ENCODE measurements around the gene LMLN. TPM values are rescaled to one million over a fixed set of nuclear protein-coding genes. Genes with fewer than 3 reads are reported as not detected.

Gene LMLN
- total and polyA plus RNA-seq, 4 experiments from 2014 or later, result 1.9 to 6.5 (median 4.4) TPM

- no peak overlapping the region for H3K4me3 Mint-ChIP-seq
- intact Hi-C loops (cut with micrococcal nuclease), result no loop called here
- Histone ChIP-seq H3K36me3 (ENCODE audit: insufficient read depth, low read length) (no peaks in the 10 kb centered on the region), H3K4me3 (ENCODE audit: low read length in 2 of 2) (no peak overlapping the region), H3K4me1 (ENCODE audit: insufficient read depth, low read length) (no peaks in the 10 kb centered on the region), H3K27ac (ENCODE audit: low read depth, low read length) (no peak overlapping the region), H3K9me3 (ENCODE audit: control insufficient read depth in 1 of 2, low read length in 2 of 2) (no peaks in the 10 kb centered on the region), H3K27me3 (ENCODE audit: insufficient read depth, low read length) (no peaks in the 10 kb centered on the region)
- H3K9me3 Mint-ChIP-seq, result no peaks in the 10 kb centered on the region
- CTCF ChIA-PET (ENCODE audit: partially characterized antibody), result no interaction called here
- H3K27ac Mint-ChIP-seq, result no peak overlapping the region
- H3K4me1 Mint-ChIP-seq, result no peaks in the 10 kb centered on the region
- no peak for DNase-seq
- no peaks in the 10 kb centered on the region for H3K27me3 Mint-ChIP-seq
- POLR2A ChIA-PET (ENCODE audit: partially characterized antibody), result no interaction called here
- H3K36me3 Mint-ChIP-seq, result peaks cover 19 to 20% of the 10 kb centered on the region in 2 donors
These were observed 36.8 kb downstream of the LMLN start for GRCh38 chr3:197996855-197997254.

- POLR2A ChIA-PET (ENCODE audit: partially characterized antibody), result no interaction called here
- H3K27me3 Mint-ChIP-seq, result no peaks in the 10 kb centered on the region
- no peak for DNase-seq
- no peaks in the 10 kb centered on the region for H3K27me3 ChIP-seq (ENCODE audit: insufficient read depth, low read length)
- no peak overlapping the region for H3K4me3 ChIP-seq (ENCODE audit: low read length in 2 of 2)
- no peaks in the 10 kb centered on the region for H3K4me1 ChIP-seq (ENCODE audit: insufficient read depth, low read length)
- no peaks in the 10 kb centered on the region for H3K9me3 Mint-ChIP-seq
- intact Hi-C loops (cut with micrococcal nuclease), result no loop called here
- H3K27ac ChIP-seq (ENCODE audit: low read depth, low read length), result no peak overlapping the region
- H3K9me3 ChIP-seq (ENCODE audit: control insufficient read depth in 1 of 2, low read length in 2 of 2), result no peaks in the 10 kb centered on the region
- no peaks in the 10 kb centered on the region for H3K4me1 Mint-ChIP-seq
- H3K4me3 Mint-ChIP-seq, result no peak overlapping the region
- no peak overlapping the region for H3K27ac Mint-ChIP-seq
- peaks cover 8 to 17% of the 10 kb centered on the region in 2 donors for H3K36me3 Mint-ChIP-seq
- CTCF ChIA-PET (ENCODE audit: partially characterized antibody), result no interaction called here
- H3K36me3 ChIP-seq (ENCODE audit: insufficient read depth, low read length), result no peaks in the 10 kb centered on the region
These were observed 37.9 kb downstream of the LMLN start for GRCh38 chr3:197997936-197998335.

- no peaks in the 10 kb centered on the region for H3K4me1 Mint-ChIP-seq
- Histone ChIP-seq H3K27ac (ENCODE audit: low read depth, low read length) (no peak overlapping the region), H3K27me3 (ENCODE audit: insufficient read depth, low read length) (no peaks in the 10 kb centered on the region), H3K9me3 (ENCODE audit: control insufficient read depth in 1 of 2, low read length in 2 of 2) (no peaks in the 10 kb centered on the region), H3K36me3 (ENCODE audit: insufficient read depth, low read length) (no peaks in the 10 kb centered on the region), H3K4me1 (ENCODE audit: insufficient read depth, low read length) (no peaks in the 10 kb centered on the region), H3K4me3 (ENCODE audit: low read length in 2 of 2) (no peak overlapping the region)
- peaks cover 3 to 16% of the 10 kb centered on the region in 2 donors for H3K36me3 Mint-ChIP-seq
- no peak overlapping the region for H3K4me3 Mint-ChIP-seq
- H3K27me3 Mint-ChIP-seq, result no peaks in the 10 kb centered on the region
- intact Hi-C loops (cut with micrococcal nuclease), result no loop called here
- no peak overlapping the region for H3K27ac Mint-ChIP-seq
- POLR2A ChIA-PET (ENCODE audit: partially characterized antibody), result no interaction called here
- DNase-seq, result no peak
- peaks cover 0 to 4% (median 0%) of the 10 kb centered on the region in 8 donors for H3K9me3 Mint-ChIP-seq
- CTCF ChIA-PET (ENCODE audit: partially characterized antibody), result no interaction called here
These were observed 57.1 kb downstream of the LMLN start for GRCh38 chr3:198017090-198017489.

- CTCF ChIA-PET (ENCODE audit: partially characterized antibody), result no interaction called here
- POLR2A ChIA-PET (ENCODE audit: partially characterized antibody), result no interaction called here
- H3K27me3 Mint-ChIP-seq, result no peaks in the 10 kb centered on the region
These were observed 58.4 kb downstream of the LMLN start for GRCh38 chr3:198018416-198018815.

GRCh38 chr3:198019115-198019514 is 59.1 kb downstream of the LMLN start:
- H3K36me3 ChIP-seq (ENCODE audit: insufficient read depth, low read length), result no peaks in the 10 kb centered on the region
- Mint-ChIP-seq H3K4me1 (no peaks in the 10 kb centered on the region), H3K4me3 (no peak overlapping the region), H3K27ac (no peak overlapping the region), H3K9me3 (no peaks in the 10 kb centered on the region), H3K27me3 (no peaks in the 10 kb centered on the region), H3K36me3 (peaks cover 6 to 20% of the 10 kb centered on the region in 2 donors)
- no peaks in the 10 kb centered on the region for H3K4me1 ChIP-seq (ENCODE audit: insufficient read depth, low read length)
- H3K9me3 ChIP-seq (ENCODE audit: control insufficient read depth in 1 of 2, low read length in 2 of 2), result no peaks in the 10 kb centered on the region
- no peak for DNase-seq
- H3K27me3 ChIP-seq (ENCODE audit: insufficient read depth, low read length), result no peaks in the 10 kb centered on the region
- H3K4me3 ChIP-seq (ENCODE audit: low read length in 2 of 2), result no peak overlapping the region
- ChIA-PET CTCF (ENCODE audit: partially characterized antibody) (no interaction called here), POLR2A (ENCODE audit: partially characterized antibody) (no interaction called here)
- H3K27ac ChIP-seq (ENCODE audit: low read depth, low read length), result no peak overlapping the region
- intact Hi-C loops (cut with micrococcal nuclease), result no loop called here

More at GRCh38 chr3:198018416-198018815, 58.4 kb downstream of the LMLN start:
- intact Hi-C loops (cut with micrococcal nuclease), result no loop called here
- H3K27me3 ChIP-seq (ENCODE audit: insufficient read depth, low read length), result no peaks in the 10 kb centered on the region
- H3K4me1 ChIP-seq (ENCODE audit: insufficient read depth, low read length), result no peaks in the 10 kb centered on the region
- Mint-ChIP-seq H3K36me3 (peaks cover 6 to 17% of the 10 kb centered on the region in 2 donors), H3K4me1 (no peaks in the 10 kb centered on the region), H3K9me3 (no peaks in the 10 kb centered on the region), H3K27ac (no peak overlapping the region), H3K4me3 (no peak overlapping the region)
- no peak overlapping the region for H3K4me3 ChIP-seq (ENCODE audit: low read length in 2 of 2)
- H3K27ac ChIP-seq (ENCODE audit: low read depth, low read length), result no peak overlapping the region
- no peaks in the 10 kb centered on the region for H3K9me3 ChIP-seq (ENCODE audit: control insufficient read depth in 1 of 2, low read length in 2 of 2)
- H3K36me3 ChIP-seq (ENCODE audit: insufficient read depth, low read length), result no peaks in the 10 kb centered on the region
- no peak for DNase-seq

GRCh38 chr3:198021320-198021719 is 61.3 kb downstream of the LMLN start:
- no peak overlapping the region for H3K4me3 ChIP-seq (ENCODE audit: low read length in 2 of 2)
- H3K27me3 ChIP-seq (ENCODE audit: insufficient read depth, low read length), result no peaks in the 10 kb centered on the region
- Mint-ChIP-seq H3K27me3 (no peaks in the 10 kb centered on the region), H3K4me3 (no peak overlapping the region), H3K27ac (no peak overlapping the region), H3K36me3 (peaks cover 6 to 20% of the 10 kb centered on the region in 2 donors), H3K9me3 (no peaks in the 10 kb centered on the region), H3K4me1 (no peaks in the 10 kb centered on the region)
- no peaks in the 10 kb centered on the region for H3K9me3 ChIP-seq (ENCODE audit: control insufficient read depth in 1 of 2, low read length in 2 of 2)
- no peak for DNase-seq
- ChIA-PET CTCF (ENCODE audit: partially characterized antibody) (no interaction called here), POLR2A (ENCODE audit: partially characterized antibody) (no interaction called here)
- H3K27ac ChIP-seq (ENCODE audit: low read depth, low read length), result no peak overlapping the region
- no peaks in the 10 kb centered on the region for H3K4me1 ChIP-seq (ENCODE audit: insufficient read depth, low read length)
- no peaks in the 10 kb centered on the region for H3K36me3 ChIP-seq (ENCODE audit: insufficient read depth, low read length)
- intact Hi-C loops (cut with micrococcal nuclease), result no loop called here

- no peak for DNase-seq
- no peaks in the 10 kb centered on the region for H3K4me1 Mint-ChIP-seq
- H3K36me3 Mint-ChIP-seq, result peaks cover 16 to 30% of the 10 kb centered on the region in 2 donors
- ChIA-PET CTCF (ENCODE audit: partially characterized antibody) (no interaction called here), POLR2A (ENCODE audit: partially characterized antibody) (no interaction called here)
- H3K27me3 Mint-ChIP-seq, result no peaks in the 10 kb centered on the region
- Histone ChIP-seq H3K4me3 (ENCODE audit: low read length in 2 of 2) (no peak overlapping the region), H3K27ac (ENCODE audit: low read depth, low read length) (no peak overlapping the region), H3K36me3 (ENCODE audit: insufficient read depth, low read length) (no peaks in the 10 kb centered on the region), H3K9me3 (ENCODE audit: control insufficient read depth in 1 of 2, low read length in 2 of 2) (no peaks in the 10 kb centered on the region), H3K4me1 (ENCODE audit: insufficient read depth, low read length) (no peaks in the 10 kb centered on the region), H3K27me3 (ENCODE audit: insufficient read depth, low read length) (no peaks in the 10 kb centered on the region)
- no peak overlapping the region for H3K27ac Mint-ChIP-seq
- intact Hi-C loops (cut with micrococcal nuclease), result no loop called here
- no peaks in the 10 kb centered on the region for H3K9me3 Mint-ChIP-seq
- H3K4me3 Mint-ChIP-seq, result no peak overlapping the region
These were observed 62.6 kb downstream of the LMLN start for GRCh38 chr3:198022604-198023003.

GRCh38 chr3:198025644-198026043 is 65.6 kb downstream of the LMLN start:
- Mint-ChIP-seq H3K4me3 (no peak overlapping the region), H3K4me1 (no peaks in the 10 kb centered on the region), H3K27me3 (no peaks in the 10 kb centered on the region), H3K36me3 (peaks cover 15 to 29% of the 10 kb centered on the region in 2 donors), H3K9me3 (no peaks in the 10 kb centered on the region), H3K27ac (peak overlapping the region in 1 of 7 donors; percentile 48)
- CTCF ChIA-PET (ENCODE audit: partially characterized antibody), result no interaction called here
- intact Hi-C loops (cut with micrococcal nuclease), result no loop called here
- Histone ChIP-seq H3K4me3 (ENCODE audit: low read length in 2 of 2) (no peak overlapping the region), H3K4me1 (ENCODE audit: insufficient read depth, low read length) (no peaks in the 10 kb centered on the region), H3K9me3 (ENCODE audit: control insufficient read depth in 1 of 2, low read length in 2 of 2) (no peaks in the 10 kb centered on the region), H3K36me3 (ENCODE audit: insufficient read depth, low read length) (no peaks in the 10 kb centered on the region), H3K27ac (ENCODE audit: low read depth, low read length) (no peak overlapping the region), H3K27me3 (ENCODE audit: insufficient read depth, low read length) (no peaks in the 10 kb centered on the region)
- POLR2A ChIA-PET (ENCODE audit: partially characterized antibody), result no interaction called here
- DNase-seq, result no peak
